Motor neuron (in vitro differentiated cells): ENCODE data around the gene VSX1. TPM values are rescaled to one million over a fixed set of nuclear protein-coding genes. Genes with fewer than 3 reads are reported as not detected.

ENCODE experiments used
- ATAC-seq, 8 experiments: fragments of 200-7000 bp; cut with Tn5 transposase; replicated peaks in 6 of 8; 2 replicates each; pipeline ENCODE4 v1.8.0; 2021; ENCODE audit warnings: mild to moderate bottlenecking in 8 of 8, moderate library complexity in 8 of 8
- H3K27ac ChIP-seq, 2 donors: fragments of 250-450 bp; sonication (Bioruptor Pico); 2 replicates each; pipeline ENCODE4 v1.9.0; 2021; ENCODE audit warnings: antibody characterized with exemption in 2 of 2, mild to moderate bottlenecking in 2 of 2, moderate library complexity in 1 of 2
- H3K4me1 ChIP-seq, 2 donors: fragments of 250-450 bp; sonication (Bioruptor Pico); replicated peaks in 1 of 2; 2 replicates each; pipeline ENCODE4 v1.6.1; 2021; ENCODE audit warnings: antibody characterized with exemption in 2 of 2, mild to moderate bottlenecking in 2 of 2, moderate library complexity in 1 of 2
- H3K4me3 ChIP-seq, 5 donors: fragments of 250-450 bp; sonication (Bioruptor Pico); 2 replicates each; pipeline ENCODE4 v1.9.0; 2021; ENCODE audit warnings: antibody characterized with exemption in 5 of 5, mild to moderate bottlenecking in 5 of 5, moderate library complexity in 4 of 5
- WGBS, 10 experiments: fragments of 450-650 bp; shearing (Covaris generic); methylation state at CpG; one replicate each; pipeline ENCODE4 v1.0.0; 2022; 5-methylcytosine and 5-hydroxymethylcytosine counted together
- in situ Hi-C, 9 experiments: fragments of 400-800 bp; cut with MboI; loops; one replicate each; pipeline ENCODE4 v1.15.0; 2021; ENCODE audit warnings: low sequenced_read_pairs in 9 of 9, low pct_unique_long_range_greater_than_20kb in 2 of 9; ENCODE audit not compliant: unreplicated experiment in 9 of 9
- total RNA-seq, 8 experiments: library from RNA; unstranded; fragments of 300-600 nt; gene quantifications; 2 replicates each; pipeline versions ENCODE4 v1.2.3 to v1.2.4, GENCODE V29; 2022

Gene VSX1
- total RNA-seq, 8 experiments from 2014 or later, result 0.21 to 55.7 (median 0.37) TPM; not detected in 1

DNA sequence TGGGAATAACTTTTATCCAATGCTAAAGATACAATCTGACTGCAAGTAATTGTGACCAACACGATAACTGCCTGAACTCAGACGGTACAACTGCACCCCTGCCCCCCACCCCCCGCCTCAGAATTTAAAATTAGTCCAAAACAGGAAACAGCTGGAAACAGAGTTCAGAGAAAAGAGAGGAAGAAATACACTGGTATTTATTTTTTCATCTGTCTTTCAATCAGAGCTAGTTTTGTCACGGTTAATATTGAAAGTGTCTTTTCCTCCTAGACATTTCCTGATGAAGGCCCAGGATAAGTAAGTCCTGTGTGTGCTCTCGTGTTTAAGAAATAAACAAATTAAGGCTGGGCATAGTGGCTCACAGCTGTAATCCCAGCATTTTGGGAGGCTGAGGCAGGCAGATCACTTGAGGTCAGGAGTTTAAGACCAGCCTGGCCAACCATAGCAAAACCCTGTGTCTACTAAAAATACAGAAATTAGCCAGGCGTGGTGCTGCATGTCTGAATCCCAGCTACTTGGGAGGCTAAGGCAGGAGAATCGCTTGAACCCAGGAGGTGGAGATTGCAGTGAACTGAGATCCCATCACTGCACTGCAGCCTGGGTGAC is 45.5 kb downstream of the VSX1 start:
- Histone ChIP-seq H3K4me1 (peaks cover 19 to 28% of the 10 kb centered on the region in 2 donors), H3K27ac (no peak overlapping the region), H3K4me3 (no peak overlapping the region)
- peak in 1 of 8 experiments; percentile 19 for ATAC-seq
- WGBS, 10 experiments, result 25 to 87% (median 68%) methylated on average over 2 to 7 of the region's 7 CpGs; no CpG with 5 or more reads in 1 of the 10 experiments
- in situ Hi-C loops, result no loop called here

DNA sequence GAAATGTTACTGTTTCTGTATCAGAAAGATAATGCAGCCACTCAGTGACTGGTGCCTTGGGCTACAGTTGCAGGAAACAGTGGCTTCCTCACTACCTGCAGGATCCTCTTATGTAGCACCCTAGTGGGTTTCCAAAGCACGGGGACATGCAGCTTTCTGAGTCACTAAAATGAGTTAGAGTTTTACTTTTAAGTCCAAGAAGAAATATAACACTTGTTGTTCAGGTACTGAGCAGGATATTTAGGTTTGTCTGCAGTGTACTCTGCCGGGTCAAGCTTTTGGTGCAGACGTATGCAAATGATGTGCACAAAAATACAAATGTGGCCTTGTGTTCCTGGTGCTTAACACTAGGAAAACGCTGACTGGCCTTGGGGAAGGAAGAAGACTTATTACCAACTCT is 46.0 kb downstream of the VSX1 start:
- no peak overlapping the region for H3K4me3 ChIP-seq
- H3K4me1 ChIP-seq, result peaks cover 19 to 31% of the 10 kb centered on the region in 2 donors
- 29 to 90% (median 60%) methylated on average over 1 to 4 of the region's 4 CpGs; no CpG with 5 or more reads in 1 of the 10 experiments for WGBS, 10 experiments
- ATAC-seq, result no peak
- H3K27ac ChIP-seq, result no peak overlapping the region
- in situ Hi-C loops, result no loop called here

GRCh38 chr20:25033924-25034300 is 48.0 kb downstream of the VSX1 start:
- Histone ChIP-seq H3K4me3 (no peak overlapping the region), H3K4me1 (peaks cover 19 to 31% of the 10 kb centered on the region in 2 donors), H3K27ac (peak overlapping the region in 1 of 2 donors; percentile 77)
- ATAC-seq, result no peak
- in situ Hi-C loops, result no loop called here
- WGBS, 10 experiments, result 70 to 92% (median 80%) methylated on average over 2 to 3 of the region's 3 CpGs; no CpG with 5 or more reads in 7 of the 10 experiments

DNA sequence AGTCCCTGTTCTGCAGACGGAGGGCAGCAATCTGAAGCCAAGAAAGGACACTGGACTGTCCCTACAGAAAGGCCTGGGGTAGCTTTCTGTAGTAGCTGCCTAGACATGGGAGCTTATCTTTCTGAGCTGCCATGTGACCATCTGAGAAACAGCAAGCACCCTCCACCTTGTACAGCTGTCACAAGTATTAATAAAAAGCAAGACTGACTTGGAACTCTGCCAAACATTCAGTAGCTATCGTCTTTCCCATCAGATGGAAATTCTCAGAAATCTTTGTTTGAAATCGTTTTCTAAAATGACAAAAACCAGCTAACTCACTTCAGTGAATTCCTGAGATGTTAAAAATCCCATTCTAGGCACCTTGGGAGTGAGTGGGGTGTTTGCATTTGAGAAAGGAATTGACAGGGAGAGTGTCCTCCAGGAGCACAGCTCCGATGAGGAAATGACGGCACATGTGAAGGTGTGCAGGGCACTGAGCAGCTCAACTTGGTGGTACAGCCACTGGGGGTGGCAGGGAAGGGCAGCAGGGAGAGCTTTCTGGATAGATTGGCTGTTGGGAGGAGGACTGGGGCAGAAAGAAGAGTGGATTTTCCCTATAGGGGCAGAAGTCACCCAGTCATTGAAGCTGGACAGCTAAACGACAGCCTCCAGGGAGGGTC is 48.5 kb downstream of the VSX1 start:
- ATAC-seq, result peak in 2 of 8 experiments; percentile 34 to 40
- Histone ChIP-seq H3K4me3 (no peak overlapping the region), H3K27ac (peak overlapping the region; percentile 38 to 77), H3K4me1 (peaks cover 19 to 31% of the 10 kb centered on the region in 2 donors)
- in situ Hi-C loops, result no loop called here
- WGBS, 10 experiments, result 43 to 80% (median 79%) methylated on average over 1 to 6 of the region's 6 CpGs; no CpG with 5 or more reads in 5 of the 10 experiments

DNA sequence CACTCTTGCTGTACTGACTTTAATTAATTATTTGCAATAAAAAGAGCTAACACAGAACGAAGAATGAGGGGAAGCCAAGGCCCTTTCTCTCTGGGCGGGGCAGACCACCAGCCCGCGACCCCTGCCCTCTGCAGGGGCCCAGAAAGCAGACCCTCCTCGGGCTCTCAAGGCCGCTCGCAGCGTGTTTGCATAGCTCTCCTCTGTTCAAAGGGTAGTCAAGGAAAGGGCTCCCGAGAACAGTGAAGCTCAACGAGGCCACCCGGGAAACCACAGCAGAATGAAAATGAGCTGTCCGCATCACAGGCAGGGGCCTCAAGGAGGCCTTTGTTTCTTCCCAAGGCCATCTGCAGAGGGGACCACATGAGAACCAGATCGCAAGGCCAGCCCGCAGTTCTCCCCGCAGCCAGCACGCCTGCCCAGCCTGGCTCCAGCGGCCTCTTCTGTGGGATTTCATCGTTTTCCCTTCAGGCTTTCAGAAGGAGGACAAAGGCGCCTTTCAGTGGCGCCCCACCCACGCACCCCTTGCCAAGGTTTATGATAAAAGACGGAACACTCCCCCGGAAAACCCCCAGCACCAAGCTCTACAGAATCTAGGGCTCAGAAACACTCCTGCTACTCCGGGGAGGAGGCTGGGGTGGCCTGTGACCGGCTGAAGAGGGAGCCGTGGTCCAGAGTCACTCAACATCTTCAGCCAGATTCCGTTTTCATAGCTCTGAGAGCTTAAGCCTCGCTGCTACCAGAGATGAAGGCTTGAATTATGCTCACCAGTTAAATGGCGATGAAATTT is 49.3 kb downstream of the VSX1 start:
- ATAC-seq, result peak in 5 of 8 experiments; percentile 92 to 95 (median 94)
- Histone ChIP-seq H3K27ac (peak overlapping the region; percentile 38 to 77), H3K4me1 (peaks cover 19 to 31% of the 10 kb centered on the region in 2 donors), H3K4me3 (no peak overlapping the region)
- 7 to 100% (median 26%) methylated on average over 1 to 19 of the region's 29 CpGs; no CpG with 5 or more reads in 2 of the 10 experiments for WGBS, 10 experiments
- in situ Hi-C loops, result no loop called here

- Histone ChIP-seq H3K27ac (peak overlapping the region; percentile 2 to 77), H3K4me1 (peaks cover 19 to 31% of the 10 kb centered on the region in 2 donors), H3K4me3 (no peak overlapping the region)
- in situ Hi-C loops, result no loop called here
- ATAC-seq, result peak in 3 of 8 experiments; percentile 6 to 27 (median 18)
- 70 to 100% (median 88%) methylated on average over 2 to 15 of the region's 16 CpGs; no CpG with 5 or more reads in 4 of the 10 experiments for WGBS, 10 experiments
These were observed 49.9 kb downstream of the VSX1 start for GRCh38 chr20:25032065-25032477.

DNA sequence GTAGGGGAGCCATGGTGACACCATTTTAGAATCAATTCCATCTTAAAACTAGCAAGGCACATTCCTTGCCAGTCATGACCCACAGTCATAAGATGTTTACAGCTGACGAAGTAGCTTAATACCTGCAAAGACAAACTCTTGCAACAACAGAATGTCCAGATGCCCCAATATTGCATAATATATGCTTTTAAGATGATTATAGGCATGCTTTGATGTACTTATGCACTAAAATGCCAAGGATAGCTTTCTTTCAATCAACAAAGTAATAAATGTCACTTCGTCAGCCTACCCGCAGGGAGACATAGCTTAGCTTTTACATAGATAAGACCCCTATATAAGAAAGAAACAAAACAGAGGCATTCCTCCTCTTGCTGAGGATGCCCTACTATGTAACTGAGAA is 50.7 kb downstream of the VSX1 start:
- Histone ChIP-seq H3K4me1 (peaks cover 19 to 28% of the 10 kb centered on the region in 2 donors), H3K4me3 (no peak overlapping the region), H3K27ac (no peak overlapping the region)
- ATAC-seq, result peak in 1 of 8 experiments; percentile 33
- in situ Hi-C loops, result no loop called here
- 37 to 95% (median 67%) methylated on average over 2 to 3 of the region's 3 CpGs; no CpG with 5 or more reads in 1 of the 10 experiments for WGBS, 10 experiments

DNA sequence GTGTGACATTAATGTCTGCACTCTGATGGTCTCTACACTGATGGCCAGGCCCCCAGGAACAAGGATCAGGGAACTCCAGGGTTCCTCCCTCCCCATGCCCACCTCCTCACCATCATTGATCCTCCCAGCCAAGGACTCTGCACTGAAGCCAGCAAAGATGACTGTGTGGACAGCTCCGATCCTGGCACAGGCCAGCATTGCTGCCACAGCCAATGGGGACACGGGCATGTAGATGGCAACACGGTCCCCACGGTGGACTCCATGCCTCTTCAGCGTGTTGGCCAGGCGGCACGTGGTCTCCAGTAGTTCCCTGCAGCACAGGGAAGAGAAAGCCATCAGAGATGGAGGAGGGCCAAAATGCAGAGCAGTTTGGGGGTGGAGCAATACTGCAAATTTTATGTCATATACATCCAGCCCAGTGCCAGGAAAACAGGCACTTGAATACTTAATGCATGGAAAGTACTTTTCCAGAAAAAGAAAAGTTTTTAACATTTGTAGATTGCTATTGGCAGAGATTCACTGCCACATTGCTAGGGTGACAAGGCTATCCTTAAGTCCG is 51.2 kb downstream of the VSX1 start:
- ATAC-seq, result peak in 3 of 8 experiments; percentile 35 to 77 (median 73)
- Histone ChIP-seq H3K27ac (no peak overlapping the region), H3K4me1 (peaks cover 19 to 25% of the 10 kb centered on the region in 2 donors), H3K4me3 (no peak overlapping the region)
- in situ Hi-C loops, result no loop called here
- 0 to 100% (median 86%) methylated on average over 1 to 7 of the region's 8 CpGs; no CpG with 5 or more reads in 3 of the 10 experiments for WGBS, 10 experiments

DNA sequence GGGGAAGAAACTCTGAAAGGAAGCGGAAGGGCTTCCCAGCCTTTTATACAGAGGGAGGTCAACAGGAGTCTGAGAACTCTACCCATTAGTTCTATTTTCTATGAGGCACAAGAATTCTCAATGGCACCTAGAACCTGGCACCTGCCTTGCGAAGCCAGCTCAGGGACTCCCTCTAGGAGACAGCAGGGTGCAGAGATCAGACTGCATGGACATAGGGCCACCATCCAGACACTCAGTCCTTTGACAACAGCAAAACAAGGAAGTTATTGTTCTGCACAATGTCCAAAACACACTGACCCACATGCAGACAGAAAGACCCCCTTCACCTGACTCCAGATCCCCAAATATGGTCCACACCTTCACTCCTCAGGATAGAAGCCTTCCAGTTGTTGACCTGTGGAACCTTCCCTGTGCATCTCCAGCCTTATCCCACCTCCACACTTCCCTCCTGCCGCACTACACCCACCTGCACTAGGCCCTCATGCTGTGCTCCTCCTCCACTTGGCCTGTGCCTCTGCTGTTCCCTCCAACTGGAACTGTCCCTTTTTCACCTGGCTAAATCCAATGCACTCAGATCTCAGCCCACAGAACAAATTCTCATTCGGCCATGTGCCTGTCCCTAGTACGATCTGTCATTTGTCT is 51.8 kb downstream of the VSX1 start:
- H3K4me3 ChIP-seq, result no peak overlapping the region
- H3K27ac ChIP-seq, result no peak overlapping the region
- 67 to 100% (median 100%) methylated on average over 1 to 4 of the region's 5 CpGs for WGBS, 10 experiments
- ATAC-seq, result no peak
- in situ Hi-C loops, result no loop called here
- H3K4me1 ChIP-seq, result peaks cover 19 to 25% of the 10 kb centered on the region in 2 donors

DNA sequence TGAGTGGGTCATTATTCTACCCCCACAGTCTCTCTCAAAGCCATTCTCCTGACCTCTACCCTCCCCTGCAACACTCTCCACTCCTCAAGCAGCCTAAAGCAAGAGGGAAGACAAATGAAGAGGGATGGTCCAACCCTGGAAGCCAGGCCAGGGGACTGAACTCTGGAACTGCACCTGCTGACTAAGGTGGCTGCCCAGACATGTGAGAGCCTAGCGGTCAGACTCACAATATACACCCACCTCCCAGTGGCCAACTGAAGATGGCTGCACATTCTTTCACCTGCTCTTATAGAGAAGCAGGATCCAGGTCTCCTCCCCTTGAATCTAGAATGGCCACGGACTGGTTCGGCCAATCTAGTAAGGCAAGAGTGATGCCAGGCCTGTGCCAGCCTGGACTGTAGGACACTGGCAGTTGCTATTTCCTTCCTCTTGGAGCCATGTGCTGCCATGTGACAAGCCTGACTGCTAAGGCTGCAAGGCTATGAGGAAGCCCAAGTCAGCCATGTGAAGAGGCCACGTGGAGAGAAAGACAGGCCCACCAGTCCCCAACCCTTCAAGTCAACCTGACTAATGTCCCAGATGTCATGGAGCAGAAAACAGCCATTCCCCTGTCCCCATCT is 55.8 kb downstream of the VSX1 start:
- H3K4me1 ChIP-seq, result peaks cover 0 to under 1% of the 10 kb centered on the region in 2 donors
- in situ Hi-C loops, result no loop called here
- no peak overlapping the region for H3K27ac ChIP-seq
- no peak for ATAC-seq
- H3K4me3 ChIP-seq, result no peak overlapping the region
- WGBS, 10 experiments, result 80 to 100% (median 89%) methylated on average over 1 to 4 of the region's 4 CpGs; no CpG with 5 or more reads in 6 of the 10 experiments
